Endothelial cell (in vitro differentiated cells): ENCODE data around the gene ANKRD10. TPM values are rescaled to one million over a fixed set of nuclear protein-coding genes. Genes with fewer than 3 reads are reported as not detected.

Experiments used
- DNase-seq: peaks from one replicate; pipeline ENCODE4 v3.0.0; 2021; ENCODE audit warnings: low spot score
- H3K27ac Mint-ChIP-seq: one replicate; pipeline ENCODE4 v1.8.0; 2021; ENCODE audit warnings: mixed read lengths, inconsistent platforms; ENCODE audit not compliant: unreplicated experiment
- H3K27me3 Mint-ChIP-seq: one replicate; pipeline ENCODE4 v1.8.0; 2021; ENCODE audit warnings: mild to moderate bottlenecking, moderate library complexity, mixed read lengths, inconsistent platforms; ENCODE audit not compliant: unreplicated experiment
- H3K36me3 Mint-ChIP-seq: one replicate; pipeline ENCODE4 v1.8.0; 2021; ENCODE audit warnings: mild to moderate bottlenecking, low read depth, mixed read lengths, inconsistent platforms; ENCODE audit not compliant: unreplicated experiment
- H3K4me1 Mint-ChIP-seq: one replicate; pipeline ENCODE4 v1.8.0; 2021; ENCODE audit warnings: mild to moderate bottlenecking, mixed read lengths, inconsistent platforms; ENCODE audit not compliant: unreplicated experiment
- H3K4me3 Mint-ChIP-seq: one replicate; pipeline ENCODE4 v1.8.0; 2021; ENCODE audit warnings: mild to moderate bottlenecking, mixed read lengths, inconsistent platforms; ENCODE audit not compliant: unreplicated experiment
- H3K9me3 Mint-ChIP-seq: one replicate; pipeline ENCODE4 v1.8.0; 2021; ENCODE audit warnings: mixed read lengths, inconsistent platforms; ENCODE audit not compliant: unreplicated experiment
- CTCF ChIP-seq: fragments of 200-600 bp; sonication (generic); IDR thresholded peaks from one replicate; pipeline ENCODE4 v1.5.0; 2021; ENCODE audit warnings: antibody characterized with exemption; ENCODE audit not compliant: unreplicated experiment
- total RNA-seq: library from RNA; stranded (reverse); fragmentation: NEBNext Ultra II Directional; extraction: Animal tissue kit (Norgen Biotek cat#: 25700); gene quantifications from one replicate; pipeline ENCODE4 v1.2.1, GENCODE V29; 2021; ENCODE audit not compliant: unreplicated experiment

Gene ANKRD10
- total RNA-seq, 1 donor from 2014 or later, result 160 TPM

GRCh38 chr13:110850840-110851239 lies 64.0 kb downstream of the ANKRD10 start:
- Mint-ChIP-seq H3K27ac (no peak overlapping the region), H3K9me3 (no peaks in the 10 kb centered on the region), H3K4me3 (no peak overlapping the region), H3K27me3 (no peaks in the 10 kb centered on the region), H3K4me1 (no peaks in the 10 kb centered on the region), H3K36me3 (no peaks in the 10 kb centered on the region)
- DNase-seq, result no peak
- no peak for TF ChIP-seq CTCF

- Mint-ChIP-seq H3K27me3 (no peaks in the 10 kb centered on the region), H3K36me3 (no peaks in the 10 kb centered on the region), H3K27ac (no peak overlapping the region), H3K4me1 (no peaks in the 10 kb centered on the region), H3K9me3 (no peaks in the 10 kb centered on the region), H3K4me3 (no peak overlapping the region)
- TF ChIP-seq CTCF, result no peak
- DNase-seq, result no peak
Observed at GRCh38 chr13:110850006-110850405, 64.9 kb downstream of the ANKRD10 start.

GRCh38 chr13:110845520-110845919 lies 69.3 kb downstream of the ANKRD10 start:
- no peaks in the 10 kb centered on the region for H3K36me3 Mint-ChIP-seq
- H3K27me3 Mint-ChIP-seq, result no peaks in the 10 kb centered on the region
- TF ChIP-seq CTCF, result no peak
- no peak overlapping the region for H3K27ac Mint-ChIP-seq
- no peaks in the 10 kb centered on the region for H3K4me1 Mint-ChIP-seq
- H3K4me3 Mint-ChIP-seq, result no peak overlapping the region
- no peaks in the 10 kb centered on the region for H3K9me3 Mint-ChIP-seq
- DNase-seq, result no peak

- no peak for DNase-seq
- Mint-ChIP-seq H3K36me3 (no peaks in the 10 kb centered on the region), H3K9me3 (no peaks in the 10 kb centered on the region), H3K27me3 (no peaks in the 10 kb centered on the region), H3K27ac (no peak overlapping the region), H3K4me1 (no peaks in the 10 kb centered on the region), H3K4me3 (no peak overlapping the region)
- TF ChIP-seq CTCF, result no peak
Observed at GRCh38 chr13:110841846-110842245, 73.0 kb downstream of the ANKRD10 start.

- no peak for DNase-seq
- Mint-ChIP-seq H3K4me3 (no peak overlapping the region), H3K36me3 (no peaks in the 10 kb centered on the region), H3K27me3 (no peaks in the 10 kb centered on the region), H3K4me1 (peaks cover 2% of the 10 kb centered on the region), H3K27ac (no peak overlapping the region), H3K9me3 (no peaks in the 10 kb centered on the region)
- TF ChIP-seq CTCF, result no peak
Observed at GRCh38 chr13:110841406-110841805, 73.5 kb downstream of the ANKRD10 start.
